K562 (cell line): ENCODE measurements around the gene CYP2J2. TPM values are rescaled to one million over a fixed set of nuclear protein-coding genes. Genes with fewer than 3 reads are reported as not detected.

Experiments
- ATAC-seq: fragments of 200-7000 bp; cut with Tn5 transposase; 3 replicates; pipeline ENCODE4 v1.9.1; 2020; ENCODE audit warnings: moderate library complexity
- BruUV-seq: library from RNA; stranded (reverse); fragments of 400-500 nt; replicated peaks from 2 replicates; lab custom pipeline; 2021; lab: Mats Ljungman, UMichigan
- CTCF ChIA-PET: fragments of 300-600 bp; formaldehyde crosslinking; extraction: SDS; loops from one replicate; lab custom pipeline; 2021; ENCODE audit warnings: low intra/inter-chr PET ratio; lab: Yijun Ruan, JAX
- POLR2A ChIA-PET: fragments of 300-600, 350-650 bp; sonication (Branson Sonifier 250); formaldehyde crosslinking; extraction: SDS; loops from one replicate; lab custom pipeline; 2021; ENCODE audit warnings: antibody characterized with exemption, inconsistent platforms; lab: Yijun Ruan, JAX
- DNase-seq, 4 experiments: peaks; one replicate each; pipeline versions ENCODE4 v3.0.0 to v3.0.0-alpha.2; 2011 to 2018; ENCODE audit warnings: low spot score in 3 of 4, mixed read lengths in 3 of 4; ENCODE audit errors: extremely low read depth in 1 of 4
- FAIRE-seq: peaks from 2 replicates; lab custom pipeline; 2011; peaks lifted over from hg19 to GRCh38; lab: Jason Lieb, UNC
- H2AFZ ChIP-seq: 2 replicates; pipeline ENCODE4 v1.6.0; 2011; ENCODE audit warnings: low read depth, low read length, control low read depth, inconsistent platforms
- H3K27ac ChIP-seq: fragments of 200-600 bp; 3 replicates; pipeline ENCODE4 v1.8.0; 2011; ENCODE audit warnings: low read depth, mild to moderate bottlenecking, control low read depth, inconsistent platforms, low read length, moderate library complexity, mixed read lengths; ENCODE audit errors: extremely low read depth
- H3K27me3 ChIP-seq, 2 experiments: fragments of 300-600 bp in 1 of 2; 2 replicates in 1 of 2; 3 replicates in 1 of 2; pipeline versions ENCODE4 v1.6.0 to v1.8.0; 2011; ENCODE audit warnings: inconsistent platforms in 2 of 2, low read length in 2 of 2, mild to moderate bottlenecking in 1 of 2, mixed read lengths in 1 of 2, moderate library complexity in 1 of 2; ENCODE audit not compliant: control insufficient read depth in 2 of 2, insufficient read depth in 2 of 2
- H3K36me3 ChIP-seq: fragments of 300-600 bp; 3 replicates; pipeline ENCODE4 v1.8.0; 2011; ENCODE audit warnings: mild to moderate bottlenecking, low read length, inconsistent platforms; ENCODE audit not compliant: control insufficient read depth, insufficient read depth
- H3K4me1 ChIP-seq, 2 experiments: fragments of 200-600 bp in 1 of 2; replicated peaks in 1 of 2; 2 replicates in 1 of 2; 3 replicates in 1 of 2; pipeline versions ENCODE4 v1.5.1 to v1.8.0; 2011; ENCODE audit warnings: inconsistent platforms in 2 of 2, low read length in 2 of 2, mild to moderate bottlenecking in 1 of 2, mixed read lengths in 1 of 2, moderate library complexity in 1 of 2; ENCODE audit not compliant: control insufficient read depth in 2 of 2, insufficient read depth in 2 of 2
- H3K4me2 ChIP-seq: 2 replicates; pipeline ENCODE4 v1.6.1; 2011; ENCODE audit warnings: low read length, control low read depth, inconsistent platforms, mixed read lengths; ENCODE audit not compliant: insufficient read depth
- H3K4me3 ChIP-seq: fragments of 200-600 bp; sonication (generic), shearing (Covaris generic); 2 replicates; pipeline ENCODE4 v1.5.1; 2016; ENCODE audit warnings: control low read depth, inconsistent platforms
- H3K79me2 ChIP-seq: fragments of 200-600 bp; 3 replicates; pipeline ENCODE4 v1.8.0; 2011; ENCODE audit warnings: low read length, inconsistent platforms; ENCODE audit not compliant: control insufficient read depth, insufficient read depth
- H3K9ac ChIP-seq, 2 experiments: 2 replicates each; pipeline versions ENCODE4 v1.6.0 to v1.6.1; 2011; ENCODE audit warnings: low read depth in 2 of 2, low read length in 2 of 2, control low read depth in 1 of 2, inconsistent platforms in 1 of 2, mild to moderate bottlenecking in 1 of 2, mixed read lengths in 1 of 2; ENCODE audit not compliant: insufficient read depth in 1 of 2
- H3K9me1 ChIP-seq: one replicate; pipeline ENCODE4 v1.6.0; 2011; ENCODE audit warnings: inconsistent platforms, mild to moderate bottlenecking, low read length, moderate library complexity; ENCODE audit not compliant: control insufficient read depth, insufficient read depth
- H3K9me3 ChIP-seq: replicated peaks from 2 replicates; pipeline ENCODE4 v1.5.1; 2011; ENCODE audit warnings: low read depth, low read length, inconsistent platforms; ENCODE audit not compliant: control insufficient read depth, insufficient read depth
- H4K20me1 ChIP-seq: replicated peaks from 2 replicates; pipeline ENCODE4 v1.6.1; 2011; ENCODE audit warnings: low read length, inconsistent platforms, mixed read lengths; ENCODE audit not compliant: control insufficient read depth, insufficient read depth
- BCL6 ChIP-seq: fragments of 250-450 bp; sonication (Bioruptor Pico); IDR thresholded peaks from 2 replicates; pipeline ENCODE4 v1.4.0; 2020
- BDP1 ChIP-seq: IDR thresholded peaks from 3 replicates; pipeline ENCODE4 v1.6.1; 2011; ENCODE audit not compliant: insufficient read length, insufficient read depth
- GTF2F1 ChIP-seq: IDR thresholded peaks from 2 replicates; pipeline ENCODE4 v1.6.1; 2011; ENCODE audit warnings: low read depth, low read length, improper control_type of control experiment
- NONO ChIP-seq, 2 experiments: fragments of 200-400 bp in 1 of 2; fragments of 450-650 bp in 1 of 2; formaldehyde crosslinking in 1 of 2; IDR thresholded peaks; 2 replicates each; pipeline ENCODE4 v1.6.1; 2017; ENCODE audit warnings: low read depth in 2 of 2, mild to moderate bottlenecking in 2 of 2, moderate library complexity in 2 of 2, low read length in 1 of 2
- PHF20 ChIP-seq: fragments of 450-650 bp; IDR thresholded peaks from 2 replicates; pipeline ENCODE4 v1.6.1; 2018; ENCODE audit not compliant: partially characterized antibody
- PHF21A ChIP-seq: fragments of 450-650 bp; IDR thresholded peaks from 2 replicates; pipeline ENCODE4 v1.6.1; 2017; ENCODE audit warnings: low read depth, borderline replicate concordance
- SNRNP70 ChIP-seq: fragments of 200-400 bp; formaldehyde crosslinking; optimal IDR thresholded peaks from 2 replicates; pipeline ENCODE3; 2017; ENCODE audit warnings: low read depth, low read length
- ZNF282 ChIP-seq: sonication (generic); formaldehyde crosslinking; IDR thresholded peaks from 2 replicates; pipeline ENCODE4 v1.8.1; 2023; ENCODE audit warnings: missing genetic modification reagents
- ZNF551 ChIP-seq: fragments of 250-450 bp; sonication (Bioruptor Pico); IDR thresholded peaks from 2 replicates; pipeline ENCODE4 v1.5.0; 2021; ENCODE audit warnings: mild to moderate bottlenecking, moderate library complexity
- WGBS: fragments of 100-300 bp; shearing (Covaris generic); methylation state at CpG from one replicate; pipeline ENCODE4 v1.1.6; 2016; ENCODE audit warnings: low coverage, mixed read lengths; ENCODE audit not compliant: insufficient coverage; ENCODE audit errors: missing lambda C conversion rate; 5-methylcytosine and 5-hydroxymethylcytosine counted together
- in situ Hi-C: fragments of 300-500 bp; cut with MboI; formaldehyde crosslinking; loops from 4 replicates; pipeline ENCODE4 v1.15.0; 2018; ENCODE audit warnings: inconsistent platforms, mixed read lengths
- intact Hi-C: fragments of 100-400 bp; cut with micrococcal nuclease; formaldehyde crosslinking; loops from 2 replicates; pipeline ENCODE4 v1.14.2; 2022
- polyA plus RNA-seq, 8 experiments: library from polyadenylated mRNA; depleted of rRNA in 4 of 8; stranded (reverse) in 5 of 8; unstranded in 3 of 8; fragments of >200 nt; fragmentation: Nextera tagmentation in 2 of 8; fragmentation: Illumina TruSeq in 1 of 8; extraction: Ambion mirVana in 2 of 8; extraction: Trizol in 1 of 8; gene quantifications; 2 replicates each; pipeline versions ENCODE4 v1.2.1 to v1.2.3, GENCODE V29; 2011 to 2014; ENCODE audit warnings: inconsistent platforms in 1 of 8, missing spikeins in 1 of 8
- total RNA-seq, 7 experiments: library from RNA; depleted of rRNA in 6 of 7; stranded (reverse); fragments of >200 nt in 6 of 7; fragmentation: Illumina TruSeq in 2 of 7; extraction: Trizol in 2 of 7; gene quantifications; 2 replicates each; pipeline versions ENCODE4 v1.2.1 to v1.2.3, GENCODE V29; 2011 to 2021; ENCODE audit warnings: low replicate concordance in 1 of 7
- TF ChIP-seq, protein P1 (sequence below): fragments of 250-450 bp; sonication (Bioruptor Pico); IDR thresholded peaks from 2 replicates; pipeline ENCODE4 v1.5.0; 2022; ENCODE audit warnings: mild to moderate bottlenecking
- TF ChIP-seq, protein P2 (sequence below): fragments of 250-450 bp; sonication (Bioruptor Pico); IDR thresholded peaks from 2 replicates; pipeline ENCODE4 v1.8.0; 2021; ENCODE audit warnings: mild to moderate bottlenecking, moderate library complexity
- TF ChIP-seq, protein P3 (sequence below): fragments of 450-650 bp; IDR thresholded peaks from 2 replicates; pipeline ENCODE4 v1.6.1; 2016; ENCODE audit warnings: mild to moderate bottlenecking
- TF ChIP-seq, protein P4 (sequence below): IDR thresholded peaks from 2 replicates; pipeline ENCODE4 v1.6.1; 2016; ENCODE audit warnings: missing genetic modification characterization, missing compliant biosample characterization

The CYP2J2 gene
- total and polyA plus RNA-seq, 9 of the 15 experiments (the other 6 are each of a cell fraction or from before 2014, with no cell fraction given): not detected

DNA sequence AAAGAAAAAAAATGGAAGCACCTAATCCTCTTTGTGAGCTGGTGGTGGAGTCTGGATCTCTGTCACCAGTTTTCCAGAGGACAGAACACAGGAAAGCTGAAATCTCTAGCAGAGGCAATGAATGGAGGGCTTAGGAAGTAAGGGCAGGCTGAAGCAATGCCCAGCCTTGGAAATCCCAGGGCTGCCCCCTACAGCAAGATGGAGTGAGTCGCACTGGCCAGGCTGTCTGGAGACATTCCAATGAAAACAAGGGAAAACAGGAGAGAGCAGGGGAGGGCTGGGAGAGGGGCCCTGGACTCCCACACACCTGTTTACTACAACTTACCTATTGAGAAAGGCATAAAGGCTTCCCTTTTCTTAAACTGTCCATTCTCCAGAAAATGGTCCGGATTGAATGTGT, 25.9 kb downstream of the CYP2J2 start (continued):
- TF ChIP-seq, protein P1, sequence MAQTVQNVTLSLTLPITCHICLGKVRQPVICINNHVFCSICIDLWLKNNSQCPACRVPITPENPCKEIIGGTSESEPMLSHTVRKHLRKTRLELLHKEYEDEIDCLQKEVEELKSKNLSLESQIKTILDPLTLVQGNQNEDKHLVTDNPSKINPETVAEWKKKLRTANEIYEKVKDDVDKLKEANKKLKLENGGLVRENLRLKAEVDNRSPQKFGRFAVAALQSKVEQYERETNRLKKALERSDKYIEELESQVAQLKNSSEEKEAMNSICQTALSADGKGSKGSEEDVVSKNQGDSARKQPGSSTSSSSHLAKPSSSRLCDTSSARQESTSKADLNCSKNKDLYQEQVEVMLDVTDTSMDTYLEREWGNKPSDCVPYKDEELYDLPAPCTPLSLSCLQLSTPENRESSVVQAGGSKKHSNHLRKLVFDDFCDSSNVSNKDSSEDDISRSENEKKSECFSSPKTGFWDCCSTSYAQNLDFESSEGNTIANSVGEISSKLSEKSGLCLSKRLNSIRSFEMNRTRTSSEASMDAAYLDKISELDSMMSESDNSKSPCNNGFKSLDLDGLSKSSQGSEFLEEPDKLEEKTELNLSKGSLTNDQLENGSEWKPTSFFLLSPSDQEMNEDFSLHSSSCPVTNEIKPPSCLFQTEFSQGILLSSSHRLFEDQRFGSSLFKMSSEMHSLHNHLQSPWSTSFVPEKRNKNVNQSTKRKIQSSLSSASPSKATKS (CRISPR knock-in tag): no peak
- TF ChIP-seq NONO (IDR thresholded peaks at IDR 0.05; ENCODE audit: low read depth in 2 of 2, low read length in 1 of 2) (no peak), ZNF551 (CRISPR knock-in tag) (no peak), PHF21A (no peak)
- TF ChIP-seq, all 486 proteins: peak for 0

DNA sequence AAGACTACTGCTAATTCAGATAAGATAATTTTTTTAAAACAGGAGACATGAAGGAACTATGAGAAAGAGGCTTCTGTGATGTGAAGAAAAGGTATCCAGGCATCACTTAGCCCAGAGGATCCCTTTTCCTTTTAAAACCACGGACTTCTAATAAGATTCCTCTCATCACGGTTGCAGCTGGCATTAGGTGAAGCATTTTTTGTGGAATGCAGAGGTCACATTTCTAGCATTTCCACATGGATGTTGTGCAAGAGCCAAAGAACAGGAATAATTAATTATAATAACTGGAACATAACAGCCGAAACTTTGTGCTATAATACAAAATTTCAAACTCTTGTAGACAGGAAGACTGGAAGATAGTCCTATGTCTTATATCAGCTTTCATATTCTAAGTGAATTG, 27.6 kb downstream of the CYP2J2 start:
- no peak for ATAC-seq
- TF ChIP-seq GTF2F1: no peak
- TF ChIP-seq BCL6 (CRISPR knock-in tag): no peak
- TF ChIP-seq, protein P2, sequence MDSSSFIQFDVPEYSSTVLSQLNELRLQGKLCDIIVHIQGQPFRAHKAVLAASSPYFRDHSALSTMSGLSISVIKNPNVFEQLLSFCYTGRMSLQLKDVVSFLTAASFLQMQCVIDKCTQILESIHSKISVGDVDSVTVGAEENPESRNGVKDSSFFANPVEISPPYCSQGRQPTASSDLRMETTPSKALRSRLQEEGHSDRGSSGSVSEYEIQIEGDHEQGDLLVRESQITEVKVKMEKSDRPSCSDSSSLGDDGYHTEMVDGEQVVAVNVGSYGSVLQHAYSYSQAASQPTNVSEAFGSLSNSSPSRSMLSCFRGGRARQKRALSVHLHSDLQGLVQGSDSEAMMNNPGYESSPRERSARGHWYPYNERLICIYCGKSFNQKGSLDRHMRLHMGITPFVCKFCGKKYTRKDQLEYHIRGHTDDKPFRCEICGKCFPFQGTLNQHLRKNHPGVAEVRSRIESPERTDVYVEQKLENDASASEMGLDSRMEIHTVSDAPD: no peak
- no peak for TF ChIP-seq BDP1
- TF ChIP-seq ZNF282: no peak
- TF ChIP-seq SNRNP70: no peak
- no peak for TF ChIP-seq PHF20
- TF ChIP-seq, protein P3, sequence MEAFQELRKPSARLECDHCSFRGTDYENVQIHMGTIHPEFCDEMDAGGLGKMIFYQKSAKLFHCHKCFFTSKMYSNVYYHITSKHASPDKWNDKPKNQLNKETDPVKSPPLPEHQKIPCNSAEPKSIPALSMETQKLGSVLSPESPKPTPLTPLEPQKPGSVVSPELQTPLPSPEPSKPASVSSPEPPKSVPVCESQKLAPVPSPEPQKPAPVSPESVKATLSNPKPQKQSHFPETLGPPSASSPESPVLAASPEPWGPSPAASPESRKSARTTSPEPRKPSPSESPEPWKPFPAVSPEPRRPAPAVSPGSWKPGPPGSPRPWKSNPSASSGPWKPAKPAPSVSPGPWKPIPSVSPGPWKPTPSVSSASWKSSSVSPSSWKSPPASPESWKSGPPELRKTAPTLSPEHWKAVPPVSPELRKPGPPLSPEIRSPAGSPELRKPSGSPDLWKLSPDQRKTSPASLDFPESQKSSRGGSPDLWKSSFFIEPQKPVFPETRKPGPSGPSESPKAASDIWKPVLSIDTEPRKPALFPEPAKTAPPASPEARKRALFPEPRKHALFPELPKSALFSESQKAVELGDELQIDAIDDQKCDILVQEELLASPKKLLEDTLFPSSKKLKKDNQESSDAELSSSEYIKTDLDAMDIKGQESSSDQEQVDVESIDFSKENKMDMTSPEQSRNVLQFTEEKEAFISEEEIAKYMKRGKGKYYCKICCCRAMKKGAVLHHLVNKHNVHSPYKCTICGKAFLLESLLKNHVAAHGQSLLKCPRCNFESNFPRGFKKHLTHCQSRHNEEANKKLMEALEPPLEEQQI: no peak
- TF ChIP-seq, protein P4, sequence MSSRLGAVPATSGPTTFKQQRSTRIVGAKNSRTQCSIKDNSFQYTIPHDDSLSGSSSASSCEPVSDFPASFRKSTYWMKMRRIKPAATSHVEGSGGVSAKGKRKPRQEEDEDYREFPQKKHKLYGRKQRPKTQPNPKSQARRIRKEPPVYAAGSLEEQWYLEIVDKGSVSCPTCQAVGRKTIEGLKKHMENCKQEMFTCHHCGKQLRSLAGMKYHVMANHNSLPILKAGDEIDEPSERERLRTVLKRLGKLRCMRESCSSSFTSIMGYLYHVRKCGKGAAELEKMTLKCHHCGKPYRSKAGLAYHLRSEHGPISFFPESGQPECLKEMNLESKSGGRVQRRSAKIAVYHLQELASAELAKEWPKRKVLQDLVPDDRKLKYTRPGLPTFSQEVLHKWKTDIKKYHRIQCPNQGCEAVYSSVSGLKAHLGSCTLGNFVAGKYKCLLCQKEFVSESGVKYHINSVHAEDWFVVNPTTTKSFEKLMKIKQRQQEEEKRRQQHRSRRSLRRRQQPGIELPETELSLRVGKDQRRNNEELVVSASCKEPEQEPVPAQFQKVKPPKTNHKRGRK (tag): no peak

More for the DNA sequence above, 27.6 kb downstream of the CYP2J2 start:
- intact Hi-C loops: no loop called here
- Histone ChIP-seq H3K9ac (no peak overlapping the region), H3K27me3 (no peaks in the 10 kb centered on the region), H3K36me3 (no peaks in the 10 kb centered on the region), H4K20me1 (no peaks in the 10 kb centered on the region), H3K9me3 (no peaks in the 10 kb centered on the region), H3K4me2 (no peak overlapping the region), H3K9me1 (no peaks in the 10 kb centered on the region), H3K4me3 (no peak overlapping the region), H2AFZ (no peak overlapping the region), H3K4me1 (no peaks in the 10 kb centered on the region), H3K27ac (no peak overlapping the region), H3K79me2 (no peaks in the 10 kb centered on the region)
- FAIRE-seq (no peak), DNase-seq (no peak)
- WGBS: 4% methylated on average over 3 of the region's 3 CpGs
- no TSS peak for BruUV-seq
- POLR2A ChIA-PET: interaction anchor here (0.5 kb wide), 1 partner anchor 72 kb away, joined by 3 read pairs; no protein-coding TSS in a partner anchor
- CTCF ChIA-PET: no interaction called here
- in situ Hi-C loops: no loop called here
